NK-92 treated with Interleukin-12 subunit alpha and Interleukin-12 subunit beta, amount 100 ng/mL, for 24 hours (cell line): ENCODE data around the gene FAM118A.
"Not testable (repeated sequence)": the region's sequence is repeated elsewhere in the genome, so short reads cannot be mapped to it uniquely, and the experiment has no call there.

Experiments
- DNase-seq: peaks from one replicate; lab custom pipeline; 2025; lab: John Stamatoyannopoulos, UW

FAM118A gene

GRCh38 chr22:45310331-45310976, 720 bp downstream of the FAM118A start:
- no peak for DNase-seq

GRCh38 chr22:45310977-45311531, 1.3 kb downstream of the FAM118A start:
- DNase-seq = no peak

- DNase-seq = no peak
These were observed 2.7 kb downstream of the FAM118A start for GRCh38 chr22:45312415-45312814.

GRCh38 chr22:45312856-45313255, 3.1 kb downstream of the FAM118A start:
- no peak for DNase-seq

GRCh38 chr22:45314054-45314721, 4.5 kb downstream of the FAM118A start:
- DNase-seq = no peak

GRCh38 chr22:45314786-45315185, 5.1 kb downstream of the FAM118A start:
- no peak for DNase-seq

GRCh38 chr22:45316796-45317526, 7.2 kb downstream of the FAM118A start:
- no peak for DNase-seq

GRCh38 chr22:45317551-45318167, 7.9 kb downstream of the FAM118A start:
- no peak for DNase-seq

GRCh38 chr22:45318168-45318557, 8.4 kb downstream of the FAM118A start:
- DNase-seq = peak; percentile 64

GRCh38 chr22:45318558-45319323, 9.0 kb downstream of the FAM118A start:
- DNase-seq = peak; percentile 54

GRCh38 chr22:45319324-45319685, 9.6 kb downstream of the FAM118A start:
- no peak for DNase-seq

GRCh38 chr22:45320357-45320976, 10.7 kb downstream of the FAM118A start:
- DNase-seq = no peak

GRCh38 chr22:45321827-45322226, 12.1 kb downstream of the FAM118A start:
- DNase-seq = no peak

GRCh38 chr22:45322873-45323525, 13.3 kb downstream of the FAM118A start:
- DNase-seq = no peak

- DNase-seq = no peak
These were observed 14.0 kb downstream of the FAM118A start for GRCh38 chr22:45323695-45324094.

GRCh38 chr22:45324311-45324711, 14.6 kb downstream of the FAM118A start:
- no peak for DNase-seq

GRCh38 chr22:45328261-45328660, 18.5 kb downstream of the FAM118A start:
- not testable (repeated sequence) for DNase-seq

GRCh38 chr22:45328822-45329529, 19.2 kb downstream of the FAM118A start:
- DNase-seq = no peak

GRCh38 chr22:45329530-45329936, 19.8 kb downstream of the FAM118A start:
- no peak for DNase-seq

- no peak for DNase-seq
These were observed 20.8 kb downstream of the FAM118A start for GRCh38 chr22:45330548-45330947.
